Activated T-helper 1 cell treated with anti-CD3 and anti-CD28 coated beads, Interleukin-2, amount 50 U/mL, for 16 hours (primary cell): ENCODE results near the gene TRPM4.
A peak's percentile ranks its signal among the peaks of the same experiment; 100 is the strongest.
"Not testable (repeated sequence)": the region's sequence is repeated elsewhere in the genome, so short reads cannot be mapped to it uniquely, and the experiment has no call there.

Experiments used
- DNase-seq, 2 donors: peaks; one replicate each; pipeline ENCODE4 v3.0.0-alpha.2; 2020; ENCODE audit warnings: low read depth in 1 of 2, low spot score in 1 of 2

Gene TRPM4

DNA sequence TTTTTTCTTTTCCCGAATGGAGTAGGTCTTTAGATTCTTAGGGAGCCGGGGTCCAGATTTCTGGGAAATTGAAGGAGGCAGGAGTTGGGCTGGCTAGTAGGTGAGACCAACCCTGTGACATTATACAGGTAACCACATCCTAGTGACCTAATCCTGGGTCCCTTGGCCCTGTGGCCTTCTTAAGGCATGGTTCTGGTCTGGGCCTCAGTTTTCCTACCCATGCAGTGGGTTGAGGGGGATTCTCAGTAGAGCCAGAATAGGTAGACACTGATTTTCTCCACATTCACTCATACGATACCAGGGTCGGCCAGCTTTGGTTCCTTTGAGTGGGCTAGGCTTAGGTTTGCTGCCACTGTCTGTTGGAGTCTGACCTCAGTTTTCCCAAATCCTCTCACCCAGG, 31.0 kb upstream of the TRPM4 start:
- DNase-seq = no peak

DNA sequence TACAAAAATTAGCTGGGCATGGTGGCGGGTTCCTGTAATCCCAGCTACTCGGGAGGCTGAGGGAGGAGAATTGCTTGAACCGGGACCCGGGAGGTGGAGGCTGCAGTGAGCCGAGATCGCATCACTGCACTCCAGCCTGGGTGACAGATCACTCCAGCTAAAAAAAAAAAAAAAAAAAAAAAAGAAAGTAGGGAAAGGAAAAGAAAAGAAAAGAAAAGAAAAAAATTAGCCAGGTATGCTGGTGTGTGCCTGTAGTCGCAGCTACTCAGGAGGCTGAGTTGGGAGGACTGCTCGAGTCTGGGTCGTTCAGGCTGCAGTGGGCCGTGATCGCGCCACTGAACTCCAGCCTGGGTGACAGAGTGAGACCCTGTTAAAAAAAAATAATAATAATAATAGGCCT, 30.4 kb upstream of the TRPM4 start:
- DNase-seq = not testable (repeated sequence)

DNA sequence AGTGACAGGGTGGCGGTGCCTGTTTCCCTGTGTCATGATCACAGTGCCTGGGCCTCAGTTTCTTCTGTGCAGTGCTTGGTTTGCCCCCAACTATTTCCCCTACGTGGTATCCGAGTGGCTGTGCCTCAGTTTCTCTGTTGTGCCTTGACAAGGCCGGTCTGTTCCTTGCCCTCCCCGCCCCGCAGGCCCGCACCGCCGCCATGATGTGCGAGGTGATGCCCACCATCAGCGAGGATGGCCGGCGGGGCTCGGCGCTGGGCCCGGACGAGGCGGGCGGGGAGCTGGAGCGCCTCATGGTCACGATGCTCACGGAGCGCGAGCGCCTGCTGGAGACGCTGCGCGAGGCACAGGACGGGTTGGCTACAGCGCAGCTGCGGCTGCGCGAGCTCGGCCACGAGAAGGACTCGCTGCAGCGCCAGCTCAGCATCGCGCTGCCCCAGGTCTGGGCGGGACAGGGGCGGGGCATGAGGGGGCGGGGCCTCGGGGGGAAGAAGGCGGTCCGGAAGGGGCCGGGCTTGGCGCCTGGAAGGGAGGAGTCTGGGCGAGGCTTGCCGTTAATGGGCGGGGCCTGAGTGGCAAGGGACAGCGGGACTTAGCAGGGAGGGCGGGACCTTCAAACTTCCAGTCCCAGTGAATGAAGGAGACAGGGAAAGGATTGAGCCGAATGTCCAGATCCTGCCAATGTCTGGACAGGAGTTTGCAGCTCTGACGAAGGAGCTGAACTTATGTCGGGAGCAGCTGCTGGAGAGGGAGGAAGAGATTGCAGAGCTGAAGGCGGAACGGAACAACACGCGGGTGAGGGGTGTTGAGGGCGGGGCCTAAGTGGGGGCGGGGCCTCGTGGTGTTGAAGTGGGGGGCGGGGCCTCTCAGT, 29.7 kb upstream of the TRPM4 start:
- DNase-seq = peak; percentile 82 to 88

DNA sequence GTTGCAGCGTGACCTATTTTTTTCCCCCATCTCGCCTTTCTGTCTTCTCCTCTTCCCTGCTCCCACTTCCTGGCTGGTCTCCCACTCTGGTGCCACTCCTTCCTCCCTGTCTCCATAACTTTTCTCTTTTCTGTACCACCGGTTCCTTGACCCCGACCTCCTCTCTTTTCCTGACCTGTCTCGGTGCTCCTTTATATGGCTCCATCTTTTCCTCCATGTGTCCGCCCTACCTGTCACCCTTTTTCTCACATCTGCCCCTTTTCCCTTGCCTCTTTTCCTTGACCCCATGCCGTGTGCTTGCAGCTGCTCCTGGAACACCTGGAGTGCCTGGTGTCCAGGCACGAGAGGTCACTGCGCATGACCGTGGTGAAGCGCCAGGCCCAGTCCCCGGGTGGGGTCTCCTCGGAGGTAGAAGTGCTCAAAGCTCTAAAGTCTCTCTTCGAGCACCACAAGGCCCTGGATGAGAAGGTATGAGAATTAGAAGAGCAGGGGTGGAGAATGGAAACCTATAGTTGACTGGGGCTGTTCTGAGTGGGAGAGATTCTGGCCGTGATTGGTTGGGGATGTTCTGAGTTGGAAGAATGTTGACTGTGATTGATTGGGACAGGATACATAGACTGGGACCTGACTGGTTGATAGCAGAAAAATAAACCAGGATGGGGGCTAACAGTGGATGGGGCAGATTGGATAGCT, 28.9 kb upstream of the TRPM4 start:
- no peak for DNase-seq

DNA sequence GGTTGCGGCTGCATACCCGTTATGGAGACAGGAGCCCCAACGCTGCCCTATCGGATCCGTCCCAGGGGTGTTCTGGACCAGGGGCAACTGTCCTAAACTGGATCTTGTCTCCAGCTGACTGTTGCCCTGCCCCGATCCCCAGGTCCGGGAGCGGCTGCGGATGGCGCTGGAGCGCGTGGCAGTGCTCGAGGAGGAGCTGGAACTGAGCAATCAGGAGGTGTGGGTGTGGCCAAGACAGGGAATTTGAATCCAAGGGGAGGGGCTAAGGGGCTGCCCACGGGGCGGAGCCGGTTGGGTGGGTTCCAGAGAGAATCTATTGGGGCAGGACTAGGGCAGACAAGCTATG, 28.4 kb upstream of the TRPM4 start:
- DNase-seq = no peak

DNA sequence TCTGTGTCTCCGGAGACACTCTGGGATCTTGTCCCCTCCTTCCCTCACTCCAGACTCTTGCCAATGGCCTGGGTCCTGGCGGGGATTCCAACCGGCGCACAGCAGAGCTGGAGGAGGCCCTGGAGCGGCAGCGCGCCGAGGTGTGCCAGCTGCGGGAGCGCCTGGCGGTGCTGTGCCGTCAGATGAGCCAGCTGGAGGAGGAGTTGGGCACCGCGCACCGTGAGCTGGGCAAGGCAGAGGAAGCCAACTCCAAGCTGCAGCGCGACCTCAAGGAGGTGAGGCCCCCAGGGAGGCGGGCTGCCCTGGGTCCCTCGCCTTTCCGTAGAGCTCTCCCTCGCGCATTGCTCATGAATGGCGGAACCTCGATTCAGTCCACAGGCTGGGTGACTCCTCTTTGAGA, 27.3 kb upstream of the TRPM4 start:
- DNase-seq = no peak

DNA sequence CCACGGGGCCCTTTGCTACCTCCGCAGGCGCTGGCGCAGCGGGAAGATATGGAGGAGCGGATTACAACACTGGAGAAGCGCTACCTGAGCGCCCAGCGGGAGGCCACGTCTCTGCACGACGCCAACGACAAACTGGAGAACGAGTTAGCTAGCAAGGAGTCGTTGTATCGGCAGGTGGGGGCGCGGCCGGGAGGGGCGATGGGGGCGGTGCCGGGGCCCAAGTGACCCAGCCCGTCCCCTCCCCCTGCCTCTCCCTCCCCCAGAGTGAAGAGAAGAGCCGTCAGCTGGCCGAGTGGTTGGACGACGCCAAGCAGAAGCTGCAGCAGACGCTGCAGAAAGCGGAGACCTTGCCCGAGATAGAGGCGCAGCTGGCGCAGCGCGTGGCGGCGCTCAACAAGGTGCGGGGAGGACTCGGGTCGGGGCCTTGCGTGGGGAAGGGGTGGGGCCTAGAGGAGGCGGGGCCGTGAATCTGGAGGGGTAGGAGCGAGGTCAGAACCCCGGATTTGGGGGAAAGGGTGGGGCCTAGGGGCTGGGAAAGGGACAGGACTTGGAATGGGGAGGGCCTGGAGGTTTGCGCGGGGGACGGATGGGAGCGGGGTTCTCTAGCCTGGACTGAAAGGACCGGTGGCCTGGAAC, 24.5 kb upstream of the TRPM4 start:
- no peak for DNase-seq

DNA sequence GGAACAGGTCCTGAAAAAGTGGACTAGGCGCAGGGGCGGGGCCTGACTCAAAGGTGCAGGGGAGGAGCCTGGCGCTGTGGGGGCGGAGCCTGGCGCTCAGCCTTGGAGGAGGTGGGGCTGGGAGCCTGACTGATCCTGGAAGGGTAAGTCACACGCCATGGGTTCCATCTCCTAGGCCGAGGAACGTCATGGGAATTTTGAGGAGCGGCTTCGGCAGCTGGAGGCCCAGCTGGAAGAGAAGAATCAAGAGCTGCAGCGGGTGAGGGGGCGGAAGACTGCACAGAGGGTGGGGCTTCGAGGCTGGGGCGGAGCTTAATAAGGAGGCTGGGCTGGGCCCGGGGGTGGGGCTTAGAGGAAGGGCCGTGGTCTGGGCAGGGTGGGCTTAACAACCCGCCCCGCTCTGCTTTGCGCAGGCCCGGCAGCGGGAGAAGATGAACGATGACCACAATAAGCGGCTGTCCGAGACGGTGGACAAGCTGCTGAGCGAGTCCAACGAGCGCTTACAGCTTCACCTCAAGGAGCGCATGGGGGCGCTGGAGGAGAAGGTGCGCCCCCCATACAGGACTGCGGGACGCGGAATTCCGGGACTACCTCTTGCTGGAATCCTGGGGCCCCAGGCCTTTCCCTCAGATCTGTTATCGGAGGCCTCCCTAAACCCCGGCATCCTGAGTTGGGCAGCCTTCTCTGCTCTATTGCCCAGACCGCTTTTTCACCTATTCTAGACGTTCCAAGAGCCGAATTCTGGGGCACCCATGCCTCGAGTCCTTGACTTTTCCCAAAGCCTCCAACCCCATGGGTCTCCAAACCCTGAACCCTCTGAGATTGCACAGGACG, 23.8 kb upstream of the TRPM4 start:
- peak in 1 of 2 donors; percentile 27 for DNase-seq

DNA sequence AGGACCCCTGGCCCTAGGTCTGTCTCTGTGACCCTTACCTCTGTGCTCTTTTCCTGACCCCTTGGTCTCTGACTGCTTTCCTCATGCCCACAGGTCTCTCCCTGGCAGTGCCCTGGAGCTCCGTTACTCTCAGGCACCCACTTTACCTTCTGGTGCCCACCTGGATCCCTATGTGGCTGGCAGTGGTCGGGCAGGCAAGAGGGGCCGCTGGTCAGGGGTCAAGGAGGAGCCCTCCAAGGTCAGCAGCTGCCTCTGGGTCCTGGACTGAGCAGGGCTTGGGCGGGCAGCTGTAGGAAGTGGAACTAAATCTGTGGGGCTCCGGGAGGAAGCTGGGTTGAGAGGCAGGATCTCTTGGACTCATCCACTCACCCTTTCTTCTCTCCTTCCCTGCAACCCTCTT, 21.9 kb upstream of the TRPM4 start:
- DNase-seq = no peak

DNA sequence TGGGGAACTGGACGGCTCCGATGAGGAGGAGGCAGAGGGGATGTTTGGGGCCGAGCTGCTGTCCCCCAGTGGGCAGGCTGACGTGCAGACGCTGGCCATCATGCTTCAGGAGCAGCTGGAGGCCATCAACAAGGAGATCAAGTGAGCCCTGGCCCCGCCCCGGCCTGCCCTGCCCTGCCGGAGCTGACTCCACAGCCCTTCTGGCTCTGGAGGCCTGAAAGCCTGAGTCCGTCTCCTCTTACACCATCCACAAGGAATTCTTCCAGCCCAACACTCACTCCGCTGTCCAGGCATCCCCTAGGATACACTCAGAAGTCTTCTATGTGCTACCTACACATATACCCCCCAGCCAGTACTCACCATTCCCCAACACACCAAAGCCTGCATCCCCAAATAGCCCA, 20.8 kb upstream of the TRPM4 start:
- no peak for DNase-seq

DNA sequence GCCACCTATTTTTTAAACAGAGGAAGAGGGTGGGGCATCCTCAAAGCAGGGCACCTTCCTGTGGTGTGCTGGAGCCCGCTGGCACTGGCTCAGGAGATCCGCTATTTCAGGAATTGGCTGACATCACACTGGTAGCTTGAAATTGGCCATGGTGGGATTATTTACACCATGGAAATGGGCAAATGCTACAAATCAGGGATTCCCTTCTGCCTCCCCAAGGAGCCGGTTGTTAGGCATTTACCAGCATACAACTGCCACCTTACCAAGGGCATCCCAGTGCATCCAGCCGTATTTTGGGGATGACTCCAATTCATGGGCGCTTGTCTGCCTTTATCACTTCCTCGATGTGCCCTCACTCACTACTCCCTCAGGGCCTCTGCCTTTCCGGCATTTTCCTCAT, 16.6 kb upstream of the TRPM4 start:
- no peak for DNase-seq

DNA sequence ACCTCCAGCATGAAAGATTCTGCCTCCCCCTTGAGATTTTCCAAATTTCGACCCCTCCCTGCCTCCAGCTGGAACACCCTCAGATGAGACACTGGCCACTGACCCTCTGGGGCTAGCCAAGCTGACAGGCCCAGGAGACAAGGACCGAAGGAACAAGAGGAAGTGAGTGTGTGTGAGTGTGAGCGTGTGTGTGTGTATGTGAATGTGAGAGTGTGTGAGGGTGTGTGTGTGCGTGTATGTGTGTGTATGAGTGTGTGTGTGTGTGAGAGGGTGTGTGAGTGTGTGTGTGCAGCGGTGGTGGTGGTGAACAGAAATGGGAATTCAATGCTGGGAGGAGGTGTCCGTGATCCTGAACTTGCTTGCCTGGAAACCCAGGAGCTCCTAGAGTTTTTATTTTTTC, 16.2 kb upstream of the TRPM4 start:
- DNase-seq = no peak

DNA sequence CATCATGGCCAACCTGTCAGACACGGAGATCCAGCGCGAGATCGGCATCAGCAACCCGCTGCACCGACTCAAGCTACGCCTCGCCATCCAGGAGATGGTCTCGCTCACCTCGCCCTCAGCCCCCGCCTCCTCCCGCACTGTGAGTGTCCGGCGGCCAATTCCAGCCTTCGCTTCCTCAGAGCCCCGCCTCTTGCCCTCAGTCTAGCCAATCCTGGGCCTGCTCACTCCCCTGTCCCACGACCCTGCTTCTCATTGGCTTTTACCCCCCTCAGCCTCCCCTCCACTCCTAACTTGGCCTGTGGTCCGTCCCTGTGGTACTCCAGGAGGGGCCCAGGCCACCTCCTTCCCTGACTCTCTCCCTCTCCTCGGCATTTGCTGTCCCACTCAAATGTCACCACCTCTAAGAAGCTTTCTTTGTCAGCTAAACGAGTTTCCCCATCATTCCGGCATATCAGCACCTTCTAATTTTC, 14.7 kb upstream of the TRPM4 start:
- peak in 1 of 2 donors; percentile 28 for DNase-seq

DNA sequence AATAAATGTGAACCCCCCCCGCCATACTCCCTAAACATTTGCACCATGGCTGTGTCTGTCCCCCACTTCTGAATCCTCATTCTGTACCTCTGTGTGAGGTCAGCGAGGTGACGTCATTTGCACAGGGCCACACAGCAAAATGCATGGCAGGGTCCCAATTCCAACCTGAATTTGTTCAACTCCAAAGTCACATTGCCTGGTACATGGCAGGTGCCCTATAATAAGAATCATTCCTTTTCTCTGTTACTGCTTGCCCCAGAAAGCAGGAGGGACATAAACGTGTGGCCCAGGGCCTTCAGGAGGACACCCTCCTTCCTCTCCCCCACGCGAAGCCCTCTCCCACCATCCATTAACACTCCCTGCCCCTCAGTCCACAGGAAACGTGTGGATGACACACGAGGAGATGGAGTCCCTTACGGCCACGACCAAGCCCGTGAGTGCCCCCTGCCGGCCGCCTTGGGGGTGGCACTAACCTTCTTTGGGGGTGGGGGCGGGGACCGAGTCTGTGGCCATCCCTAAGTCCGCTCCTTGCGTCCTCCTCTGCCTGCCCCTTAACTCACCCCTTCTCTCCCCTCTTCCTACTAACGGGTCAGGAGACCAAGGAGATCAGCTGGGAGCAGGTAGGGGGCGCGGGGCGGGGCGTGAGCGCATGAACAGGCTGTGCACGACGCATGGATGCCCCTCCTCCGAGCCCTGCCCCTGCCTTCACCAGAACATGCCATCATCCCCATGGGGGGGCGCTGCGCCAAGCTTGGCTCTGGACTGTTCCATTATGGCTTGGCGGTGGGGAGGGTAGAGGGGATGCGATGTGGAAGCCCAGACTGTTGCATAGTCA, 11.8 kb upstream of the TRPM4 start:
- peak; percentile 65 to 68 for DNase-seq

DNA sequence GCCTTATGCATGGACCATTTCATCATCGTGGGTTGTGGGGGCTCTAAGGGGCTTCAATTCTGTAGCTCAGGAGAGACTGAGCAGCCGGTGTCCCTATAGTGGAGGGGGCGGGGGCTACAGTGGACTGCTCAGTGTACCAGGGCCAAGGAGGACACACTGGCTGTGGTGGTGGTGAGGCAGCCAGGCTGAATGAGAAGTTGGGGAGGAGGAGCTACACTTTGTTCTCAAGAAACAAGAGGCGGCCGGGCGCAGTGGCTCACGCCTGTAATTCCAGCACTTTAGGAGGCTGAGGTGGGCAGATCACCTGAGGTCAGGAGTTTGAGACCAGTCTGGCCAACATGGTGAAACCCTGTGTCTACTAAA, 11.2 kb upstream of the TRPM4 start:
- not testable (repeated sequence) for DNase-seq

DNA sequence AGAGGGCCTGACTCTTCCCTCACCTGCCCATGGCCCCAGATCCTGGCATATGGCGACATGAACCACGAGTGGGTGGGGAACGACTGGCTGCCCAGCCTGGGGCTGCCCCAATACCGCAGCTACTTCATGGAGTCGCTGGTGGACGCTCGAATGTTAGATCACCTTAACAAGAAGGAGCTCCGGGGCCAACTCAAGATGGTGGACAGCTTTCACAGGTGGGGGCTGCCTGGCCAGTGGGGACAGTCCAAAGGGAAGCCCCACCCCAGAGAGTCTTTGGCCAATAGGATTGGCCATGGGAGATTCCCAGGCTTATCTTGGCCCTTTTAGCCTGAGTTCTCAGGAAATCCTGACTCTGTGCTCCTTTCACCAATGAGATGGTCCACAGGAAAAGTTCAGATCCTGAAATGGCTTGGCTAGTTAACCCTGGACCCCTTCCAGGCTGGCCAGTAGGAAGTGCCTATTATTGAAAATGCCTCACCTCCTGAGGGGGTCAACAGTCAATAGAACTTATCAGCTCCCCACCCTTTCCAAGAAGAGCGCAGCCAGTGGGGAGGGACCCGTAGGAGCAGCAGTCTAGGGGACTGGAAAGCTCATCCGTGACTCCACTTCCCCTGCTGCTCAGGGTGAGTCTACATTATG, 9.4 kb upstream of the TRPM4 start:
- no peak for DNase-seq

DNA sequence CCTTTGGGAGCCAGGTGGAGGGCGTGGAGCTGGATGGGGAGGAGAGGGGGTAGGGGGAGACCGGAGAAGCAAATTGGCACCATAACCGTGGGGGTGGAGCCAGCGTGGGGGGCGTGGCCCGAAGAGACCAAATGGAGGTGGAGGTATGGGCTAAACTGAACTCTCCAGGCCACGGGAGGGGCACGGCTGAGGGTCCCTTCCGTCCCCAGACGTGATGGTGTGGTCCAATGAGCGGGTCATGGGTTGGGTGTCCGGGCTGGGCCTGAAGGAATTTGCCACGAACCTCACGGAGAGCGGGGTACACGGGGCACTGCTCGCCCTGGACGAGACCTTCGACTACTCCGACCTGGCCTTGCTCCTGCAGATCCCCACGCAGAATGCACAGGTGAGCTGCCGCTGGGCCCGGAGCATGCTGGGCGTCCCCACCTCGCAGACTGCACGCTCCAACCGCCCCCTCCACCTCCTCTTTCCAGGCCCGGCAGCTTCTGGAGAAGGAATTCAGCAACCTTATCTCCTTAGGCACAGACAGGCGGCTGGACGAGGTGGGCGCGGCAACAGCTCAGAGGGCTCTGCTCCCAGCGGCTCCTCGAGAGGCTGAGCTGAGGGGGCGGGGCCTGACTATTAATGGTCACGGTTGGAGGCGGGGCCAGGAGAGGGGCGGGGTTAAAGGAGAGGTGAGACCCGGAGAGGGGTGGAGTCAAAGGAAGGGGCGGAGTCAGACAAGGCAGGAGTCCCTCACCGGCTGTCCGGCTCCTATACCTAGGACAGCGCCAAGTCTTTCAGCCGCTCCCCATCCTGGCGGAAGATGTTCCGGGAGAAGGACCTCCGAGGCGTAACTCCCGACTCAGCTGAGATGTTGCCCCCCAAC, 8.6 kb upstream of the TRPM4 start:
- peak; percentile 55 to 56 for DNase-seq

DNA sequence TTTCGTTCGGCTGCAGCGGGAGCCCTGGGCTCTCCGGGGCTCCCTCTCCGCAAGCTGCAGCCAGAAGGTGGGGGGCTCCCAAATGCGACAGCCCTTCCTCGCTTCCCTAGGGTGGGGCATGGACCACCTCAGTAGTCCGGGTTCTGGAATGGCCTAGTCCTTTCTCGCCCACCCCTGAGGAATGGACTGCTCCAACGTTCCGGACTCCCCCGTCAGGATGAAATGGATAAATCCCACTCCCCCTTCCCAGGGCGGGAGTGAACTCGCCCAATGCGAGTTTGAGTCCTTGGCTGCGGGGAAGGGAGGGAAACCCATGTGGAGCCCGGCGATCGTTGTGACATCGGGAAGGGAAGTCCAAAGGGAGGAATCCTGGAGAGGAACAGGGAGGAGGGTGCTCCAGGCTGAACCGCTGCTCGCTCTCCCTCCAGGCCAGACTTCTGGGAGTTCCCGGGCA, 7.9 kb upstream of the TRPM4 start:
- DNase-seq = no peak
